Measurements from ENCODE around the gene UST. TPM values are rescaled to one million over a fixed set of nuclear protein-coding genes. Genes with fewer than 3 reads are reported as not detected.

UST gene
- total RNA-seq, 1 experiment from 2014 or later, result 10.0 TPM

- TF ChIP-seq, protein P1, sequence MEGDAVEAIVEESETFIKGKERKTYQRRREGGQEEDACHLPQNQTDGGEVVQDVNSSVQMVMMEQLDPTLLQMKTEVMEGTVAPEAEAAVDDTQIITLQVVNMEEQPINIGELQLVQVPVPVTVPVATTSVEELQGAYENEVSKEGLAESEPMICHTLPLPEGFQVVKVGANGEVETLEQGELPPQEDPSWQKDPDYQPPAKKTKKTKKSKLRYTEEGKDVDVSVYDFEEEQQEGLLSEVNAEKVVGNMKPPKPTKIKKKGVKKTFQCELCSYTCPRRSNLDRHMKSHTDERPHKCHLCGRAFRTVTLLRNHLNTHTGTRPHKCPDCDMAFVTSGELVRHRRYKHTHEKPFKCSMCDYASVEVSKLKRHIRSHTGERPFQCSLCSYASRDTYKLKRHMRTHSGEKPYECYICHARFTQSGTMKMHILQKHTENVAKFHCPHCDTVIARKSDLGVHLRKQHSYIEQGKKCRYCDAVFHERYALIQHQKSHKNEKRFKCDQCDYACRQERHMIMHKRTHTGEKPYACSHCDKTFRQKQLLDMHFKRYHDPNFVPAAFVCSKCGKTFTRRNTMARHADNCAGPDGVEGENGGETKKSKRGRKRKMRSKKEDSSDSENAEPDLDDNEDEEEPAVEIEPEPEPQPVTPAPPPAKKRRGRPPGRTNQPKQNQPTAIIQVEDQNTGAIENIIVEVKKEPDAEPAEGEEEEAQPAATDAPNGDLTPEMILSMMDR (IDR thresholded peaks at IDR 0.05; ENCODE audit: unreplicated experiment), result no peak
- POLR2A ChIA-PET, result no interaction called here
- Mint-ChIP-seq H3K27me3 (ENCODE audit: insufficient read depth, unreplicated experiment) (no peaks in the 10 kb centered on the region), H3K4me3 (ENCODE audit: unreplicated experiment) (no peak overlapping the region), H3K4me1 (ENCODE audit: insufficient read depth, unreplicated experiment) (no peaks in the 10 kb centered on the region), H3K9me3 (ENCODE audit: unreplicated experiment) (no peaks in the 10 kb centered on the region), H3K36me3 (ENCODE audit: insufficient read depth, unreplicated experiment) (no peaks in the 10 kb centered on the region), H3K27ac (ENCODE audit: low read depth, unreplicated experiment) (no peak overlapping the region)
- BruUV-seq (replicated peaks), result no TSS peak
- intact Hi-C loops (cut with micrococcal nuclease), result no loop called here
- no peak for DNase-seq (ENCODE audit: unreplicated experiment)
- CTCF ChIA-PET, result no interaction called here
Measured at GRCh38 chr6:148983101-148983761, 236.4 kb downstream of the UST start.

GRCh38 chr6:148983966-148984365 is 237.1 kb downstream of the UST start:
- no peaks in the 10 kb centered on the region for H3K4me1 Mint-ChIP-seq (ENCODE audit: insufficient read depth, unreplicated experiment)

DNA sequence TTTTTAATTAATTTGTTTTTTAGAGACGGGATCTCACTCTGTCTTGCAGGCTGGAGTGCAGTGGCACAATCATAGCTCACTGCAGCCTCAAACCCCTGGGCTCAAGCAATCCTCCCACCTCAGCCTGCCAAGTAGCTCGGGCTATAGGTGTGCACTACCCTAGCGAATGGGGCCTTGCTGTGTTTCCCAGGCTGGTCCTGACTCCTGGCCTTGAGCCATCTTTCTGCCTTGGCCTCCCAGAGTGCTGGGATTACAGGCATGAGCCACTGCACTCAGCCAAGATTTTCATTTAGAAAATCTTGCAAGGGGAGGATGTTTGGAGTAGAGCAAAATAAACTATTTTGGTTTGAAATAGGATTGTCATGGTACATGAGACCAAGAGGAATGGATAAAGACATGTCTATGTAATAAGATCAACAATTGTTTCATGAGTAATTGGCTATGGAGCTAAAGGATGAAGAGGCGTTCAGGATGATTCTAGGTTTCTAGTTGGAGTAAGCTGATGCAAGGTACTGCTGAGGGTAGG is 237.8 kb downstream of the UST start:
- H3K4me3 Mint-ChIP-seq (ENCODE audit: unreplicated experiment), result no peak overlapping the region
- H3K36me3 Mint-ChIP-seq (ENCODE audit: insufficient read depth, unreplicated experiment), result peaks cover 6% of the 10 kb centered on the region
- TF ChIP-seq, protein P1 (IDR thresholded peaks at IDR 0.05; ENCODE audit: unreplicated experiment), result no peak
- POLR2A ChIA-PET, result no interaction called here
- no peak for DNase-seq (ENCODE audit: unreplicated experiment)
- H3K27me3 Mint-ChIP-seq (ENCODE audit: insufficient read depth, unreplicated experiment), result no peaks in the 10 kb centered on the region
- no peaks in the 10 kb centered on the region for H3K9me3 Mint-ChIP-seq (ENCODE audit: unreplicated experiment)
- H3K4me1 Mint-ChIP-seq (ENCODE audit: insufficient read depth, unreplicated experiment), result no peaks in the 10 kb centered on the region
- no TSS peak for BruUV-seq (replicated peaks)
- H3K27ac Mint-ChIP-seq (ENCODE audit: low read depth, unreplicated experiment), result no peak overlapping the region
- intact Hi-C loops (cut with micrococcal nuclease), result no loop called here
- CTCF ChIA-PET, result interaction anchor here (0.6 to 1.2 kb wide), 2 partner anchors 425 to 560 kb away, joined by 3 read pairs; no protein-coding TSS in a partner anchor

More at GRCh38 chr6:148983966-148984365, 237.1 kb downstream of the UST start:
- TF ChIP-seq, protein P1 (IDR thresholded peaks at IDR 0.05; ENCODE audit: unreplicated experiment), result no peak
- peaks cover 5% of the 10 kb centered on the region for H3K36me3 Mint-ChIP-seq (ENCODE audit: insufficient read depth, unreplicated experiment)
- no TSS peak for BruUV-seq (replicated peaks)
- ChIA-PET CTCF (interaction anchor here (0.6 to 1.2 kb wide), 2 partner anchors 425 to 561 kb away, joined by 3 read pairs; no protein-coding TSS in a partner anchor), POLR2A (no interaction called here)
- DNase-seq (ENCODE audit: unreplicated experiment), result no peak
- intact Hi-C loops (cut with micrococcal nuclease), result no loop called here
- no peak overlapping the region for H3K4me3 Mint-ChIP-seq (ENCODE audit: unreplicated experiment)
- H3K9me3 Mint-ChIP-seq (ENCODE audit: unreplicated experiment), result no peaks in the 10 kb centered on the region
- no peaks in the 10 kb centered on the region for H3K27me3 Mint-ChIP-seq (ENCODE audit: insufficient read depth, unreplicated experiment)
- no peak overlapping the region for H3K27ac Mint-ChIP-seq (ENCODE audit: low read depth, unreplicated experiment)

DNA sequence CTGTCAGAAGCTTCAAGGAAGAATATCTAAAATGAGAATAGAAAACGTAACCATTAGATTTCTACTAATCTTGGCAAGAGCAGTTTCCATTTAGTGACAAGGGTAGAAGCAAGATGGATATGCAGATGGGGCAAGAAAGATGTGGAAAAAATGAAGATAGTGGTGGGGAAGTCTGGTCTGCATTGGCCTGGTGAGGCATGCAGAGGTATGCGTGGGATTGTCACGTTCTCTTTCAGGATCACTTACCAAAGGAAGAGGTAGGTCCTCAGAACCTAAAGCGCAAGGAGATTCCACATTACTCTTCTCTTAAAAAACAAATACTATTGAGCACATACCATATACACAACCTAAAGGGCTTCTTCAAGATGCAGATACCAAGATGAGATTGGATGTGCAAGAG is 238.7 kb downstream of the UST start:
- Mint-ChIP-seq H3K27me3 (ENCODE audit: insufficient read depth, unreplicated experiment) (no peaks in the 10 kb centered on the region), H3K27ac (ENCODE audit: low read depth, unreplicated experiment) (no peak overlapping the region)

More for the DNA sequence above, 238.7 kb downstream of the UST start:
- TF ChIP-seq, protein P1 (IDR thresholded peaks at IDR 0.05; ENCODE audit: unreplicated experiment), result no peak
- ChIA-PET POLR2A (no interaction called here), CTCF (no interaction called here)
- Mint-ChIP-seq H3K4me1 (ENCODE audit: insufficient read depth, unreplicated experiment) (no peaks in the 10 kb centered on the region), H3K9me3 (ENCODE audit: unreplicated experiment) (no peaks in the 10 kb centered on the region), H3K4me3 (ENCODE audit: unreplicated experiment) (no peak overlapping the region), H3K36me3 (ENCODE audit: insufficient read depth, unreplicated experiment) (peaks cover 6% of the 10 kb centered on the region)
- intact Hi-C loops (cut with micrococcal nuclease), result no loop called here
- DNase-seq (ENCODE audit: unreplicated experiment), result no peak
- no TSS peak for BruUV-seq (replicated peaks)

Measured in MCF 10A (cell line).